Measurements from ENCODE around the gene FGFR2.

DNA sequence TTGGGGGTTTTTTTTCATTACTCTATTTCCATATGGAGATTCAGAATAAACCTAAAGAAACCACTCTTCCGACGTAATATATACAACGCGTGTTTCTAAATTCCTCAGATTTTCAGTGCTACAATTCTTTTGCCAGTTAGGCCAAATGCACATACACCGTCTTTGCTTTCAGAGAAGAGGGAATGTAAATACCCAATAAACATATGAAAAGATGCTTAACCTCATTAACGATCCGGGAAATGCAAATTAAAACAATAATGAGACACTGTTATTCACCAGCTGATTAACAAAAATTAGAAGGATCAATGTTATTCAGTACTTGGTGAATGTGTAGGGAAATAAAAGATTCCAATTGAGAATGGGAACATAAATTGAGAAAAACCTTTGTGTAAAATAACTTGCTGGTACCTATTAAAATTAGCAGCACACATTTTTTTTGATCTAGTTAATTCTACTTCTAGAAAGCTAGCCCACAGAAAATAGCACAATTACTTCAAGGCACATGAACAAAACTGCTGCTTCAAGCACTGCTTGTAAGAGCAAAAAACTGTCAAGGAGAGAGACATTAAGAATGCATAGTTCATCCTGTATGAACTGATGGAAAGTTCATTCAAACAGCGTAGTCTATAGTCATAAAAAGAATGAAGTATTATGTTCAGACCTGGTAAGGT, 56.7 kb downstream of the FGFR2 start:
- no peak for TF ChIP-seq CTCF (IDR thresholded peaks at IDR 0.05)
- TF ChIP-seq POLR2A (IDR thresholded peaks at IDR 0.05): no peak

Measured in breast epithelium (tissue), 3 donors.